Measurements from ENCODE around the gene RABGGTB.

The RABGGTB gene

GRCh38 chr1:75789988-75790387, 3.9 kb downstream of the RABGGTB start:
- Histone ChIP-seq H3K4me3 (ENCODE audit: low read length) (peak overlapping the region; percentile 88), H3K79me2 (ENCODE audit: control insufficient read depth, low read length) (peaks cover 72% of the 10 kb centered on the region), H3F3A (ENCODE audit: control insufficient read depth, insufficient read depth) (peaks cover 89% of the 10 kb centered on the region), H4K20me1 (ENCODE audit: control insufficient read depth, insufficient read depth, low read depth, low read length) (peaks cover 58% of the 10 kb centered on the region), H3K9me2 (replicated peaks; ENCODE audit: control insufficient read depth, low read length) (no peaks in the 10 kb centered on the region), H3K4me2 (ENCODE audit: low read length) (peak overlapping the region; percentile 70), H3K9me3 (ENCODE audit: control insufficient read depth, insufficient read depth, low read length) (no peaks in the 10 kb centered on the region), H3K27ac (ENCODE audit: low read depth, low read length) (no peak overlapping the region), H3K4me1 (ENCODE audit: control insufficient read depth, low read length) (peaks cover 42% of the 10 kb centered on the region), H3K36me3 (ENCODE audit: control insufficient read depth, low read length) (peaks cover 89% of the 10 kb centered on the region), H3K27me3 (ENCODE audit: control insufficient read depth, low read length) (no peaks in the 10 kb centered on the region)
- TF ChIP-seq CTCF (IDR thresholded peaks at IDR 0.05; ENCODE audit: low read depth, low read length, poor library complexity, severe bottlenecking), result no peak

DNA sequence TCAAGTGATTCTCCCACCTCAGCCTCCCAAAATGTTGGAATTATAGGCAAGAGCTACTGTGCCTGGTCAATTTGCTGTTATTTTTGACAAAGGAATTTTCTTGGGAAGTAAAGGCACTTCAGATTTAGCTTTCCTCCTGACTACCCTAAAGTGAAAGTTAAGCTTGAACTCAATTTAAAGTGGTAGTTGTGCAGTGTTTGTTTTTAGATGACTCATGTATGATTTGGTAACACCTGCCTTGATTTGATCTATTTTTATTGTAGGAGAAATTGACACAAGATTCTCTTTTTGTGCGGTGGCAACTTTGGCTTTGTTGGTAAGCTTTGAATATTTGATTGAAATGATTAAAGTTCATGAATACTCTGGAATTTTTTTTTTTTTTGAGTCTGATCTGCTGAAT, 5.0 kb downstream of the RABGGTB start:
- Histone ChIP-seq H4K20me1 (ENCODE audit: control insufficient read depth, insufficient read depth, low read depth, low read length) (peaks cover 58% of the 10 kb centered on the region), H3K36me3 (ENCODE audit: control insufficient read depth, low read length) (peaks cover 99% of the 10 kb centered on the region), H3F3A (ENCODE audit: control insufficient read depth, insufficient read depth) (peaks cover 93% of the 10 kb centered on the region), H3K4me1 (ENCODE audit: control insufficient read depth, low read length) (peaks cover 34% of the 10 kb centered on the region), H3K9me2 (replicated peaks; ENCODE audit: control insufficient read depth, low read length) (no peaks in the 10 kb centered on the region), H3K9me3 (ENCODE audit: control insufficient read depth, insufficient read depth, low read length) (no peaks in the 10 kb centered on the region), H3K4me3 (ENCODE audit: low read length) (peak overlapping the region; percentile 88; the same call in 1 of the 2 replicates), H3K4me2 (ENCODE audit: low read length) (peak overlapping the region; percentile 70), H3K27me3 (ENCODE audit: control insufficient read depth, low read length) (no peaks in the 10 kb centered on the region), H3K79me2 (ENCODE audit: control insufficient read depth, low read length) (peaks cover 65% of the 10 kb centered on the region), H3K27ac (ENCODE audit: low read depth, low read length) (0 out of 2 replicates have a peak overlapping the region, but pooled peaks have one; percentile 2)
- TF ChIP-seq EZH2phosphoT487 (IDR thresholded peaks at IDR 0.05; ENCODE audit: borderline replicate concordance, low read length), result no peak
- TF ChIP-seq CTCF (IDR thresholded peaks at IDR 0.05; ENCODE audit: low read depth, low read length, poor library complexity, severe bottlenecking), result no peak

GRCh38 chr1:75792091-75792490, 6.0 kb downstream of the RABGGTB start:
- Histone ChIP-seq H3K27ac (ENCODE audit: low read depth, low read length) (no peak overlapping the region), H3K79me2 (ENCODE audit: control insufficient read depth, low read length) (peaks cover 54% of the 10 kb centered on the region), H3K9me3 (ENCODE audit: control insufficient read depth, insufficient read depth, low read length) (no peaks in the 10 kb centered on the region), H3F3A (ENCODE audit: control insufficient read depth, insufficient read depth) (peaks cover 98% of the 10 kb centered on the region), H4K20me1 (ENCODE audit: control insufficient read depth, insufficient read depth, low read depth, low read length) (peaks cover 61% of the 10 kb centered on the region), H3K27me3 (ENCODE audit: control insufficient read depth, low read length) (no peaks in the 10 kb centered on the region), H3K36me3 (ENCODE audit: control insufficient read depth, low read length) (peaks cover 99% of the 10 kb centered on the region), H3K4me3 (ENCODE audit: low read length) (no peak overlapping the region), H3K9me2 (replicated peaks; ENCODE audit: control insufficient read depth, low read length) (no peaks in the 10 kb centered on the region), H3K4me1 (ENCODE audit: control insufficient read depth, low read length) (peaks cover 34% of the 10 kb centered on the region), H3K4me2 (ENCODE audit: low read length) (no peak overlapping the region)
- TF ChIP-seq EZH2phosphoT487 (IDR thresholded peaks at IDR 0.05; ENCODE audit: borderline replicate concordance, low read length) (no peak), CTCF (IDR thresholded peaks at IDR 0.05; ENCODE audit: low read depth, low read length, poor library complexity, severe bottlenecking) (no peak)
